ENCODE data around the gene SLC9C1. TPM values are rescaled to one million over a fixed set of nuclear protein-coding genes. Genes with fewer than 3 reads are reported as not detected.

Gene SLC9C1
- total and polyA plus RNA-seq, 7 donors, result 0.07 to 0.41 TPM; not detected in 5

DNA sequence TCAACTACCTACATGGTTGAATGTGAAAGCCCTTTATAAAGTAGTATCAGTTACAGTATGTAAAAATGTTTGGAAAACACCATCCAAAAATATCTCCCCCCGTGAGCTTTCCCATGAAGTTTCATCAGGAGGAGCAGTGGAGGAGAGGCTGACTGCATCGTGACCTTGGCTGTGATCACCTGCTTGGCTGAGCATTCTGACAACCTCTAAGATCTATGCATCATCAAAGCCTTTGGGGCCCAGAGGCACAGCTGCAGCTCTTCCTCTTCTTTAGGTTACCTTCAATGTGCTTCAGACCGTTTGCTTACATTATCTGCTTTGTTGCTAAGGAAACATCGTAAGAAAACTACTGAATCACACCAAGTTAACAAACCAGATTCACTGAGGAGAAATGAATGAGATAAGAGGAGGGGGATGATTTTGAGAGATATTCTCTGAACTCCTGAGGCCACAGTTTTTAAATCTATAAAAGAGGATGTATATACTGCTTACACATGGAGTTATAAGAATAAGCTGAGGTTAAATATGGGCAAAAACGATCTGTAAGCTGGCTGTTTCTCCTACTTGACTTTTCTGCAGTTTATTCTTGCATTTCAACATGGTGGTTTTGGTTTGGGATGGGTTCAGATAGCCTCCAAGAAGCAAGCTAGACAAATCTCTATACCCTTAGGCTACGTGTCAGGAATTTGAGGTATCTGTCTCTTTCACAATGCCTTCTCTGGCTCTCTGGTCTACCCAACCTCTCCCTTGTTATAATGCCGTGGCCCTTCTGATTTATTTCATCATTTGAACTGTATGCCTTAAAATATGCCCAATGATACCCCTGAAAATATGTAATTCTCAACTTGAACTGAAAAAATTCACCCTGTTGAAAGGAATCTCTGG is 164.9 kb downstream of the SLC9C1 start:
- H3K4me1 ChIP-seq, result no peaks in the 10 kb centered on the region
- no peaks in the 10 kb centered on the region for H3K36me3 ChIP-seq
- intact Hi-C loops (cut with DNase I), result no loop called here
- H3K27ac ChIP-seq, result no peak overlapping the region
- H3K27me3 ChIP-seq, result no peaks in the 10 kb centered on the region
- DNase-seq, result no peak
- no peak overlapping the region for H3K4me3 ChIP-seq
- 47 to 71% methylated on average over 7 of the region's 7 CpGs for WGBS, 2 donors
- H3K9me3 ChIP-seq, result no peaks in the 10 kb centered on the region
- TF ChIP-seq, protein P1, sequence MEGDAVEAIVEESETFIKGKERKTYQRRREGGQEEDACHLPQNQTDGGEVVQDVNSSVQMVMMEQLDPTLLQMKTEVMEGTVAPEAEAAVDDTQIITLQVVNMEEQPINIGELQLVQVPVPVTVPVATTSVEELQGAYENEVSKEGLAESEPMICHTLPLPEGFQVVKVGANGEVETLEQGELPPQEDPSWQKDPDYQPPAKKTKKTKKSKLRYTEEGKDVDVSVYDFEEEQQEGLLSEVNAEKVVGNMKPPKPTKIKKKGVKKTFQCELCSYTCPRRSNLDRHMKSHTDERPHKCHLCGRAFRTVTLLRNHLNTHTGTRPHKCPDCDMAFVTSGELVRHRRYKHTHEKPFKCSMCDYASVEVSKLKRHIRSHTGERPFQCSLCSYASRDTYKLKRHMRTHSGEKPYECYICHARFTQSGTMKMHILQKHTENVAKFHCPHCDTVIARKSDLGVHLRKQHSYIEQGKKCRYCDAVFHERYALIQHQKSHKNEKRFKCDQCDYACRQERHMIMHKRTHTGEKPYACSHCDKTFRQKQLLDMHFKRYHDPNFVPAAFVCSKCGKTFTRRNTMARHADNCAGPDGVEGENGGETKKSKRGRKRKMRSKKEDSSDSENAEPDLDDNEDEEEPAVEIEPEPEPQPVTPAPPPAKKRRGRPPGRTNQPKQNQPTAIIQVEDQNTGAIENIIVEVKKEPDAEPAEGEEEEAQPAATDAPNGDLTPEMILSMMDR (IDR thresholded peaks at IDR 0.05), result no peak
- no peak for TF ChIP-seq POLR2A (IDR thresholded peaks at IDR 0.05)
- no peak for TF ChIP-seq EP300 (IDR thresholded peaks at IDR 0.05)
- TF ChIP-seq POLR2AphosphoS5 (IDR thresholded peaks at IDR 0.05), result no peak

DNA sequence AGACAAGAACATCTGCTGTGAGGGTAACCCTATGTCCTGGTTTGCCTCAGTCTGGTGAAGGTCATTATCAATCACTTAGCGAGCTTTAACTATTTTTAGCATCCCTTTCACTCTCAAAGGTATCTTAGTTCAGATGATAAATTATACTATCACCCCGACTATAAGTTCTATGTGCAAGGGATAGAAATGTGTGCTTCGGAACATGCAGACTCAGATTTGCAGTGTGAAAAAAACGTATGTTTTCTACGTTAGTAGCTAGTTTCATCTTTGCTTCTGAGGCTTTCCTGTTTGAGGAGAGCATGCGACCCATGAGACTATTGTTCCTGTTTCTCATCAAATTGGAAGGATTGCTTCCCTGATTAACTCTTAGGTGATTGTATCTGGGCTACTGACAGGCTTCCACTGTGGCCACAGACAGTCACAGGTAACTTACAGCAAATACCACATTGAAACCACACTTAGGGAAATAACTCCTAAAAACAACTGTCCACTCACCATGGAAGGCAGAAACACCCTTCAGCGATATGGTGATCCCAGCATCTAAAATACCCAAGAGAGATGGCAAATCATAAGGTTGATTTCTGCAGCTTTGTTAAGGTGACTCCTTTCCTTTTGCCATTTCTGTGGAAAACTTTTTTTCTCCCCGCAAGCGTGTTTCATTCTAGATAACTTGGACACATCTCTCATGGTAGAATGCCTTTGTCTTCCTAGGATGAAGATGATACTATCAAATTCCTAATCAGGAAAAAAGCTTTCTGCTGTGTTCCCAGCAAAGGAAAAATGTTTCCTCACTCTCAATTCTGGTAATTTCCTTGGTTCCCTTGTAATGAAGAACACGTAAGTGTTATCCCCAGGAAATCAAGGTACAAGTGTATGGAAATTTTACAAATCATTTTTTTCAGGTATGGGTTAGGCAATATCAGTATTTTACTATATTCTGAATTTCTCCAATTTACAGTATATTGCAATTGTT is 166.2 kb downstream of the SLC9C1 start:
- intact Hi-C loops (cut with DNase I), result no loop called here
- Histone ChIP-seq H3K9me3 (no peaks in the 10 kb centered on the region), H3K27me3 (no peaks in the 10 kb centered on the region), H3K4me3 (no peak overlapping the region), H3K27ac (no peak overlapping the region), H3K4me1 (no peaks in the 10 kb centered on the region), H3K36me3 (no peaks in the 10 kb centered on the region)
- DNase-seq, result no peak
- no peak for TF ChIP-seq EP300 (IDR thresholded peaks at IDR 0.05)
- TF ChIP-seq, protein P1 (IDR thresholded peaks at IDR 0.05), result no peak
- WGBS, 2 donors, result 59 to 86% methylated on average over 10 of the region's 10 CpGs

DNA sequence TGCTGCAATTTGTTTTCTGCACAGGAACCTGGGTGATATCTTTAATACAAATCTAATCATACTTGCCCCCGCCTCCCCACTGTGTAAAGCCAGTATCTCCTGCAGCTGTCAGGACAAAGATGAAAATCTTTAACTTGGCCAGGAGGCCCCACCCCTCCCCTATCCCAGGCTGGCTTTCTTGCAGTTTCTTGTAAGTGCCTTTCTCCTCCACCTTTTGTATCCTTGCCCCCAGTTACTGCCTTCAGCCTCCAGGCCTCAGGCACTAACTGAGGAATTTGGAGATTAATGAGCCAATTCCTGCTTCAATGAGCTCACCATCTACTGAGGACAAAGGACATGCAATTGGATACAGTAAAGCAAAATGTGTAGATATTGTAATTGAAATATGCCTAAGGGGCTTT is 167.5 kb downstream of the SLC9C1 start:
- Histone ChIP-seq H3K27me3 (no peaks in the 10 kb centered on the region), H3K36me3 (no peaks in the 10 kb centered on the region), H3K4me1 (no peaks in the 10 kb centered on the region), H3K4me3 (no peak overlapping the region), H3K27ac (no peak overlapping the region), H3K9me3 (no peaks in the 10 kb centered on the region)
- TF ChIP-seq POLR2A (IDR thresholded peaks at IDR 0.05) (no peak), POLR2AphosphoS5 (IDR thresholded peaks at IDR 0.05) (no peak), EP300 (IDR thresholded peaks at IDR 0.05) (no peak)
- TF ChIP-seq, protein P1 (IDR thresholded peaks at IDR 0.05), result no peak
- WGBS, 2 donors, result 33 to 43% methylated on average over 1 of the region's 1 CpG
- no peak for DNase-seq
- intact Hi-C loops (cut with DNase I), result no loop called here

DNA sequence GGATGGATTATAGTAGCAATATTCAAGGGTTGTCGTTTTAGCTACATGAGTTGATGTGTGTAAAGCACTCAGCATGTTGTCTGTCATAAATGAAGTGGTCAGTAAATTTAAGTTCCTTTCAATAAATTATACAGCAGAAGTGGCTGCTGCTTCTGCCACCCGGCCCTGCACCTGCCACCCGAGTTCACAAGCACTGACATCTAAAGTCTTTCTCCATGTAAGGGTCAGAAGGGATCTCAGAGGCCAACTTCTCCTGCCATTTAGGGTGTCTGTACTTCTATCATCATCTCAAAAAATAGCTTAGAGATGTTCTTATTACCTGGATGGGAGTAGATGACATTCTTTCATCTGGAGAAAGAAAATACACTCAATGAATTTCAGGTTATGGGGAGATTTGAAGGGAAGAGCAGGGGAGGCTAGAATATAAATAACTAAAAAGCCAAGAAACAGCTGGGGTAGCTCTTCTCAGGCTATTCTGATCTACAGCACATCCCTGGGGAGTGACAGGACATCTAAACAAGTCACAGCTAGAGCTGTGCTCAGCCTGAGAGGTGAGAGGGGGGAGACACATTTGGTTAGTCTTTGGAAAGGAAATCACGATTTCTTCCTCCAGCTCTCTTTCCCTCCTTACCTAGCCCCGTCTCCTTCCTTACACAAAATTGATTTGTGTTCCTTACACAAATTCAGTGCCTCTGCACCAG is 169.0 kb downstream of the SLC9C1 start:
- Histone ChIP-seq H3K4me3 (no peak overlapping the region), H3K9me3 (no peaks in the 10 kb centered on the region), H3K36me3 (no peaks in the 10 kb centered on the region), H3K4me1 (no peaks in the 10 kb centered on the region), H3K27me3 (no peaks in the 10 kb centered on the region), H3K27ac (no peak overlapping the region)
- intact Hi-C loops (cut with DNase I), result no loop called here
- no peak for TF ChIP-seq POLR2AphosphoS5 (IDR thresholded peaks at IDR 0.05)
- TF ChIP-seq POLR2A (IDR thresholded peaks at IDR 0.05), result no peak
- no peak for TF ChIP-seq EP300 (IDR thresholded peaks at IDR 0.05)
- TF ChIP-seq, protein P1 (IDR thresholded peaks at IDR 0.05), result no peak
- no peak for DNase-seq
- WGBS, 2 donors, result 63 to 79% methylated on average over 5 of the region's 5 CpGs

Data from sigmoid colon (tissue), 7 donors.